Inflammatory macrophage treated with lipopolysaccharide for 1 hour (primary cell): ENCODE data around the gene ERFE.
"Not testable (repeated sequence)": the region's sequence is repeated elsewhere in the genome, so short reads cannot be mapped to it uniquely, and the experiment has no call there.

ENCODE experiments used
- DNase-seq, 2 donors: peaks; one replicate each; pipeline ENCODE4 v3.0.0-alpha.2; 2020 to 2022

The ERFE gene

DNA sequence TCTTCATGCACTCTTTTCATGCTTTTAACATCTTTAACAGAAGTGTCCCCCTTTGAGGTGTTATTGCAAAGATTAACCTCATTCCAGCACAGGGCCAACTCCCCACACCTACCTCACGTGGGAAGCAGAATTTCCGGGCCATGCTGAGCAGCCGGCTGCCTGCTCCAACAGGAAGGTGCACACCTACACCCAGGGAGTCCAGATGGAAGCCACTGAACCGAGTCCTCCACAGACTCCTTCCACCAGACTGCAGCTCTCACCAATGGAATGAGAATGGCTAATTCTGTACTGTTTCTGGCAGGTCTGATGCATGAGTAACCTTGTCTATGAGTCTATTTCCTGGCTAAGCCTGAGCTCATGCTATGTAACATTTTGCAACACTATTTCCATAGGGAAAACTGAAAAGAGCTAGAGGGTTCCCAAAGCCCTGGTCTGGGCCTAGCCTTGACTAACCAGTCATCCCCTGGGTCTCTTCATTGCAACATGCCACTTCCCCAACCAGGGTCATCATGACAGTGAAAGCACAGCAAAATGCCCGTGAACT, 11.0 kb downstream of the ERFE start:
- peak; percentile 35 to 43 for DNase-seq

DNA sequence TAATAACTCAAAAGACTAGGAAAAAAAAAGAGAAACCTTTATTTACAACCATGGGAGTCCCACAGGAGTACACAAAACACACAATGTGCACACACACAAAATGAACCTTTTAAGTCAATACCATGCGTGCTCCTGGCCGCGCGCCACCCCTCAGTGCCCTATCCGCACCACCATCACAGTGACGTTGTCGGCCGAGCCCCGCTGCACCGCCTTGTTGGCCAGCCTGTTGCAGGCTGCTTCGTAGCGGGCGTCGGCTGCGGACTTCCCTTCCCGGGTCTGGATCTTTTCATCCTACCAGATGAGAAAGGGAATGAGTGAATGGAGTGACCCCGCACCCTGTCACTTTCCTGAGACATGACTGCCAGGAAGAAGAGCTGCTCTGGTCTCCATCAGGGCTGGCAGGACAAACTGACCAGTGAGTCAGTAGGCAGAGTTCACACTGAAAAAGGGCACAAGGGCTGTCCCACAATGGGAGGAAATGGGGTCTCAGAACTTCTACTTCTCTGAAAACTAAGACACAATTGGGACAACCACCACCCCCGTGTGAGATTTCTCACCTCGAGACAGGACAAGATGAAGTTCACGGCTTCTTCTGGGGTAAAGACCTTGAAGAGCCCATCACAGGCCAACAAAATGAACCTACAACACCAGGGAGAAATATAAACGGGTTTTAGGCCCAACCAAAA, 11.8 kb downstream of the ERFE start:
- DNase-seq, result no peak

GRCh38 chr2:238171072-238171431, 12.3 kb downstream of the ERFE start:
- not testable (repeated sequence) for DNase-seq

- no peak for DNase-seq
Observed at GRCh38 chr2:238171575-238172187, 12.9 kb downstream of the ERFE start.

- no peak for DNase-seq
Observed at GRCh38 chr2:238172439-238172838, 13.7 kb downstream of the ERFE start.

GRCh38 chr2:238173692-238174091, 14.9 kb downstream of the ERFE start:
- DNase-seq, result no peak

GRCh38 chr2:238174291-238174690, 15.5 kb downstream of the ERFE start:
- DNase-seq, result no peak

- DNase-seq, result no peak
Observed at GRCh38 chr2:238174701-238175100, 15.9 kb downstream of the ERFE start.

GRCh38 chr2:238176613-238177012, 17.8 kb downstream of the ERFE start:
- DNase-seq, result no peak

DNA sequence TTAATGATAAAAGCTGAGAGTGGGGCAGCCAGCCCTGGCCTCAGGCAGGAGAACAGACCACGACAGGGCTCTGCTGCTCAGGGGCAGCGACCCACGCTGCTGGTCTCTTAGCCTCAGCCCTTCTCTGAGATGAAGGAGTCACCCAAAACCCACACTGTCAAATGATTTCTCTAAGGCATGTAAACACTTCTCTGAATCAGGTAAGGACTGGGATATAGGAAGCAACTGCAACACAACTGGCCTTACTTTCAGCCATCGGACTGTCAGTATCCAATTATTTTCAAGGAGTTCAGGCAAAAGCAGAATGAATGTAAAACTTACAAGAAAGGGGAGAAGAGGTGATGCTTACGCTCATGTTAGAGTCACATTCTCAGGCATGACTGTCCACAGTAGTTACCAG, 21.8 kb downstream of the ERFE start:
- no peak for DNase-seq

GRCh38 chr2:238182362-238182761, 23.6 kb downstream of the ERFE start:
- DNase-seq, result no peak

- no peak for DNase-seq
Observed at GRCh38 chr2:238183821-238184220, 25.1 kb downstream of the ERFE start.

DNA sequence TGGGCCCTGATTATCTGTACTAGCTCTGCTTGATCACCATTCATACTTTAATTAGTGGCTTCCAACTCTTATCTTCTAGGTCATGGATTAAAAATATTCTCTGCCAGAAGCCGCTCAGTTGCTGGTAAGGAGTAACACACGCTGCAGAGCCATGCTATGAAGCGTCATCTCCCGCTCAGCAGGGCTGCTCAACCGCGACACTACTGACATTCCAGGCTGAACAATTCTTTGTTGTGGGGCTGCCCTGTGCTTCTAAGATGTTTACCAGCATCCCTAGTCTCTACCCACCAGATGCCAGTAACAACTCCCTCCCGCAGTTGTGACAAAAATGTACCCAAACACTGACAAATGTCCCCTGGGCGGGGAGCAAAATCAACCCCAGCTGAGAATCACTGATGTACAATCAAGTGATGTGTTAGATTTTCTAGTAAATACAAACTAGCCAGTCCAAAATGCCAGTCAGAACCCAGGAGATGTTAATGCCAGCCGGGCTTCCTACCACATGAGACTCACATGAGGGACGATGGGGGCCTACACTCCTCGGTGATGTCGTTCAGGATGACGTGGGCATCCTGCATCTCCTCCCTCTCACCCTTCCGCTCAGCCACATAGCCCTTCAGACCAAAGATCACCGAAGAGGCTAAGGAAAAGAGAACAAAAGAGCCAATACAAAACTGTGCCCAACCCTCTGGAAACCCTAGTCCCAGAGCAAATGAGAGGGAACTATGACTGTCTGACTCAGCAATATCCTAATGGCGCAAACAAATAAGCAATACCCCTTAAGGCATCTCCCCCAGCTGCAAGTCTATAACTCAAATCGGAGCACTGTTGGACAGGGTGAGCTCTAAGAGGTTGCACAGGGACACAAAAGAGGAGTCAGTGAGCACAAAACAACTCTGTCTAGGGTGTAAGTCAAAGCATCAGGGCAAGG, 29.1 kb downstream of the ERFE start:
- no peak for DNase-seq

DNA sequence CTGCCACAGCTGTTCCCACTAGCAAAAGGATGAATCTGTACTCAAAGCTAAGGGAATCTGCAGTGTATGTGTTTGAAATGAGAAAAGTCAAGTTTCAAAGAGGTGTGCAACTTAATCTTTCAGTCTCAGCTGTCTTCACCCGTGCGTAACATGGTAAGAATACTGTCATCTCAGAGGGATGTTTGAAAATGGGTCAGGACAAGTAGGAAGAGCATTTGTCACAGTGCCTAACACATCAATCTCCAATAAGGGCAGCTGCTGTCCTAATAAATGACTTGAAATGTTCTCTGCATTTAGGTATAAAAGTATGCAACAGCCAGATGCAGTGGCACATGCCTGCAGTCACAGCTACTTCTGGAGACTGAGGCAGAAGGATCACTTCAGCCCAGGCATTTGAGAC, 31.7 kb downstream of the ERFE start:
- DNase-seq, result no peak

GRCh38 chr2:238202326-238203093, 43.7 kb downstream of the ERFE start:
- peak; percentile 3 to 4 for DNase-seq

- peak; percentile 83 to 90 for DNase-seq
Observed at GRCh38 chr2:238203094-238203972, 44.6 kb downstream of the ERFE start, which contains the start of gene ILKAP. Gene ILKAP, minus strand, starts transcription at chr2:238203695. Its CDS starts 142 bp downstream, at chr2:238203553.

- peak in 1 of 2 donors; percentile 10 for DNase-seq
Observed at GRCh38 chr2:238203973-238204683, 45.4 kb downstream of the ERFE start.

DNA sequence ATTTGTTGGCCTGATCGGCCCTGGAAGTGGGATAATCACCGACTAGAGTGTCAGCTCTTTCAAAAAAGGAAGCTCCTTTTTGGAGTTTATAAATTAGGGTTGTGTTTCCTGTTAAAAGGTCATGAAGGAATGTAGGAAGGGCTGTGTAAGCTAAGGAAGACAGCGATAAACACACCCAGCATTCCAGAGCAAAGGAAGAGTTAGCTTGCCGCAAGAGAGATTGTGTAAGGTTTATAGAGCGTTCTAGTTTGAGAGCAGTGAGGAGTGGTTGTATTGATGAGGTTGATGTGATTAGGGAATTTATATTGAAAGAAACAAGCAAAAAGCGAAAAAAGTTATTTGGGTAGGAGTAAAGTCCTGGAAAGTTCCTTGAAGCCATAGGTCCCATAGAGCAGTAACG, 48.2 kb downstream of the ERFE start:
- no peak for DNase-seq

DNA sequence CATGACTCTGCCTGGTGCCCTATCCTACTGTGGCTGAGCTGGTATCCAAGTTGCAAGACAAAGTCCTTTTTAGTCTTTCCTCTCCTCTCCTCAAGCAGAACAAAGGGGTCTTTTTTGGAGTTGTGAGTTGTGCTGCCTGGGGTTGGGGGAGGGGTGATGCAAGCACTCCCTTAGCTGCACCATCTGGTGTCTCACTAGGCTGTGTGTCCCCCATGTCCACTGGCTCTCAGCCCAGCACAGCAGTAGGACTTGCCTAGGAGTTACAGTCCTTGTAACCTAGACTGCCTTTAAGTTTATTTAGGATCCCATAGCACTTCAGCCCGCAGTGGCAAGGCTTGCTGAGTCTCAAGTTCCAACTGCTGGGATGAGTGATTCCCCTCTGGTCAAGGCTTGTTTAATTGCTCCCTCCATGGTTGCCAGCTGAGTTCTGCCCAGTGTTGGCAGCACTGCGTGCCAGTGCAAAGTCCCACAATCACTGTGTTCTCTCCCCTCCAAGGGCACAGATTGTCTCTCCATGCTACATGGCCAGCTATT, 57.9 kb downstream of the ERFE start:
- DNase-seq, result no peak
